Measurements from ENCODE around the gene GET4. TPM values are rescaled to one million over a fixed set of nuclear protein-coding genes. Genes with fewer than 3 reads are reported as not detected.

GET4 gene
- total RNA-seq, 1 donor from 2014 or later = 20.8 TPM

- DNase-seq (ENCODE audit: low spot score in 2 of 2) = no peak
- FAIRE-seq = no peak
These were observed 8.0 kb downstream of the GET4 start for GRCh38 chr7:884191-885003.

GRCh38 chr7:885261-885892, 9.0 kb downstream of the GET4 start:
- no peak for DNase-seq (ENCODE audit: low spot score in 2 of 2)
- FAIRE-seq = no peak

- DNase-seq (ENCODE audit: low spot score in 2 of 2) = no peak
- FAIRE-seq = no peak
These were observed 9.7 kb downstream of the GET4 start for GRCh38 chr7:885893-886625.

- FAIRE-seq = no peak
- DNase-seq (ENCODE audit: low spot score in 2 of 2) = no peak
These were observed 10.5 kb downstream of the GET4 start for GRCh38 chr7:886626-887487.

GRCh38 chr7:887488-887820, 11.1 kb downstream of the GET4 start:
- no peak for DNase-seq (ENCODE audit: low spot score in 2 of 2)
- no peak for FAIRE-seq

GRCh38 chr7:888081-889024, 12.0 kb downstream of the GET4 start:
- DNase-seq (ENCODE audit: low spot score in 2 of 2) (no peak), FAIRE-seq (no peak)

GRCh38 chr7:889025-889390, 12.7 kb downstream of the GET4 start:
- no peak for DNase-seq (ENCODE audit: low spot score in 2 of 2)
- FAIRE-seq = no peak

- DNase-seq (ENCODE audit: low spot score in 2 of 2) (no peak), FAIRE-seq (no peak)
These were observed 13.0 kb downstream of the GET4 start for GRCh38 chr7:889391-889790.

GRCh38 chr7:890868-891267, 14.5 kb downstream of the GET4 start:
- FAIRE-seq (no peak), DNase-seq (ENCODE audit: low spot score in 2 of 2) (no peak)

GRCh38 chr7:891291-891690, 14.9 kb downstream of the GET4 start:
- FAIRE-seq = no peak
- no peak for DNase-seq (ENCODE audit: low spot score in 2 of 2)

GRCh38 chr7:891805-892204, 15.5 kb downstream of the GET4 start:
- DNase-seq (ENCODE audit: low spot score in 2 of 2) = no peak

GRCh38 chr7:892648-893593, 16.6 kb downstream of the GET4 start:
- FAIRE-seq (no peak), DNase-seq (ENCODE audit: low spot score in 2 of 2) (no peak)

More at GRCh38 chr7:891805-892204, 15.5 kb downstream of the GET4 start:
- no peak for FAIRE-seq

- DNase-seq (ENCODE audit: low spot score in 2 of 2) = no peak
- no peak for FAIRE-seq
These were observed 17.3 kb downstream of the GET4 start for GRCh38 chr7:893686-894085.

- DNase-seq (ENCODE audit: low spot score in 2 of 2) = no peak
- no peak for FAIRE-seq
These were observed 18.0 kb downstream of the GET4 start for GRCh38 chr7:894164-894867.

GRCh38 chr7:894927-895450, 18.6 kb downstream of the GET4 start:
- no peak for FAIRE-seq
- DNase-seq (ENCODE audit: low spot score in 2 of 2) = no peak

GRCh38 chr7:895451-896052, 19.2 kb downstream of the GET4 start:
- FAIRE-seq = no peak
- DNase-seq (ENCODE audit: low spot score in 2 of 2) = no peak

All from frontal cortex (tissue), 4 donors.